Measurements from ENCODE around the gene CAND2.

The CAND2 gene

GRCh38 chr3:12818773-12819172 lies 22.3 kb downstream of the CAND2 start:
- no peaks in the 10 kb centered on the region for H3K4me1 ChIP-seq (ENCODE audit: insufficient read depth, low read length)
- peaks cover 3% of the 10 kb centered on the region for H3K36me3 ChIP-seq (ENCODE audit: insufficient read depth, low read length)
- no peak overlapping the region for H3K9ac ChIP-seq (ENCODE audit: low read depth, low read length)
- no peaks in the 10 kb centered on the region for H3K9me3 ChIP-seq (ENCODE audit: control insufficient read depth, insufficient read depth, low read length)

GRCh38 chr3:12822725-12823373 lies 26.4 kb downstream of the CAND2 start:
- Histone ChIP-seq H3K4me1 (ENCODE audit: insufficient read depth, low read length) (no peaks in the 10 kb centered on the region), H3K9ac (ENCODE audit: low read depth, low read length) (no peak overlapping the region), H3K9me3 (ENCODE audit: control insufficient read depth, insufficient read depth, low read length) (no peaks in the 10 kb centered on the region), H3K36me3 (ENCODE audit: insufficient read depth, low read length) (peaks cover 3% of the 10 kb centered on the region)

GRCh38 chr3:12824299-12824698 lies 27.8 kb downstream of the CAND2 start:
- H3K36me3 ChIP-seq (ENCODE audit: insufficient read depth, low read length): peaks cover under 1% of the 10 kb centered on the region
- H3K9me3 ChIP-seq (ENCODE audit: control insufficient read depth, insufficient read depth, low read length): no peaks in the 10 kb centered on the region
- H3K9ac ChIP-seq (ENCODE audit: low read depth, low read length): no peak overlapping the region
- H3K4me1 ChIP-seq (ENCODE audit: insufficient read depth, low read length): no peaks in the 10 kb centered on the region

- Histone ChIP-seq H3K36me3 (ENCODE audit: insufficient read depth, low read length) (peaks cover 3% of the 10 kb centered on the region; the same call in 1 of the 2 replicates), H3K9ac (ENCODE audit: low read depth, low read length) (no peak overlapping the region), H3K4me1 (ENCODE audit: insufficient read depth, low read length) (no peaks in the 10 kb centered on the region; the same call in 1 of the 2 replicates), H3K9me3 (ENCODE audit: control insufficient read depth, insufficient read depth, low read length) (no peaks in the 10 kb centered on the region)
These were observed 28.7 kb downstream of the CAND2 start for GRCh38 chr3:12825156-12825555.

GRCh38 chr3:12828751-12829150 lies 32.3 kb downstream of the CAND2 start:
- Histone ChIP-seq H3K9me3 (ENCODE audit: control insufficient read depth, insufficient read depth, low read length) (no peaks in the 10 kb centered on the region), H3K9ac (ENCODE audit: low read depth, low read length) (no peak overlapping the region), H3K36me3 (ENCODE audit: insufficient read depth, low read length) (peaks cover 15% of the 10 kb centered on the region), H3K4me1 (ENCODE audit: insufficient read depth, low read length) (peaks cover 7% of the 10 kb centered on the region; the same call in 1 of the 2 replicates)

GRCh38 chr3:12829404-12829803 lies 32.9 kb downstream of the CAND2 start:
- Histone ChIP-seq H3K4me1 (ENCODE audit: insufficient read depth, low read length) (peaks cover 11% of the 10 kb centered on the region; the same call in 1 of the 2 replicates), H3K9ac (ENCODE audit: low read depth, low read length) (no peak overlapping the region), H3K36me3 (ENCODE audit: insufficient read depth, low read length) (peaks cover 21% of the 10 kb centered on the region), H3K9me3 (ENCODE audit: control insufficient read depth, insufficient read depth, low read length) (no peaks in the 10 kb centered on the region)

GRCh38 chr3:12829886-12830784 lies 33.7 kb downstream of the CAND2 start:
- no peaks in the 10 kb centered on the region for H3K9me3 ChIP-seq (ENCODE audit: control insufficient read depth, insufficient read depth, low read length)
- H3K36me3 ChIP-seq (ENCODE audit: insufficient read depth, low read length): peaks cover 28% of the 10 kb centered on the region
- no peak overlapping the region for H3K9ac ChIP-seq (ENCODE audit: low read depth, low read length)
- H3K4me1 ChIP-seq (ENCODE audit: insufficient read depth, low read length): peaks cover 15% of the 10 kb centered on the region; the same call in 1 of the 2 replicates

GRCh38 chr3:12830785-12831156 lies 34.3 kb downstream of the CAND2 start:
- Histone ChIP-seq H3K36me3 (ENCODE audit: insufficient read depth, low read length) (peaks cover 34% of the 10 kb centered on the region), H3K9ac (ENCODE audit: low read depth, low read length) (no peak overlapping the region), H3K9me3 (ENCODE audit: control insufficient read depth, insufficient read depth, low read length) (no peaks in the 10 kb centered on the region), H3K4me1 (ENCODE audit: insufficient read depth, low read length) (peaks cover 15% of the 10 kb centered on the region; the same call in 1 of the 2 replicates)

GRCh38 chr3:12831301-12831866 lies 34.9 kb downstream of the CAND2 start:
- H3K4me1 ChIP-seq (ENCODE audit: insufficient read depth, low read length): peaks cover 18% of the 10 kb centered on the region
- H3K9me3 ChIP-seq (ENCODE audit: control insufficient read depth, insufficient read depth, low read length): no peaks in the 10 kb centered on the region
- peaks cover 40% of the 10 kb centered on the region for H3K36me3 ChIP-seq (ENCODE audit: insufficient read depth, low read length)
- no peak overlapping the region for H3K9ac ChIP-seq (ENCODE audit: low read depth, low read length)

- H3K4me1 ChIP-seq (ENCODE audit: insufficient read depth, low read length): peaks cover 22% of the 10 kb centered on the region
- no peaks in the 10 kb centered on the region for H3K9me3 ChIP-seq (ENCODE audit: control insufficient read depth, insufficient read depth, low read length)
- H3K36me3 ChIP-seq (ENCODE audit: insufficient read depth, low read length): peaks cover 51% of the 10 kb centered on the region
- no peak overlapping the region for H3K9ac ChIP-seq (ENCODE audit: low read depth, low read length)
These were observed 36.1 kb downstream of the CAND2 start for GRCh38 chr3:12832350-12833221.

- Histone ChIP-seq H3K4me1 (ENCODE audit: insufficient read depth, low read length) (peaks cover 24% of the 10 kb centered on the region), H3K36me3 (ENCODE audit: insufficient read depth, low read length) (peaks cover 58% of the 10 kb centered on the region), H3K9ac (ENCODE audit: low read depth, low read length) (no peak overlapping the region), H3K9me3 (ENCODE audit: control insufficient read depth, insufficient read depth, low read length) (no peaks in the 10 kb centered on the region)
These were observed 37.0 kb downstream of the CAND2 start for GRCh38 chr3:12833222-12834161.

- peaks cover 31% of the 10 kb centered on the region for H3K4me1 ChIP-seq (ENCODE audit: insufficient read depth, low read length)
- H3K36me3 ChIP-seq (ENCODE audit: insufficient read depth, low read length): peaks cover 71% of the 10 kb centered on the region
- H3K9me3 ChIP-seq (ENCODE audit: control insufficient read depth, insufficient read depth, low read length): no peaks in the 10 kb centered on the region
- no peak overlapping the region for H3K9ac ChIP-seq (ENCODE audit: low read depth, low read length)
These were observed 38.7 kb downstream of the CAND2 start for GRCh38 chr3:12835052-12835665.
